DMS114 treated with DMSO at 0.1 percent for 48 hours (cell line): Measurements from ENCODE around the gene MOCS2.
"Not testable (repeated sequence)": the region's sequence is repeated elsewhere in the genome, so short reads cannot be mapped to it uniquely, and the experiment has no call there.

Experiments
- DNase-seq: peaks from one replicate; lab custom pipeline; 2025; ENCODE audit not compliant: unreplicated experiment; lab: John Stamatoyannopoulos, UW

Gene MOCS2

GRCh38 chr5:53109443-53110127 is at the start of gene MOCS2:
TSS of gene MOCS2 (minus strand) at chr5:53109757. CDS start at chr5:53107174, 2,583 bp downstream.
- peak; percentile 59 for DNase-seq

- no peak for DNase-seq
Measured at GRCh38 chr5:53151713-53152458, 42.3 kb upstream of the MOCS2 start.

- DNase-seq: no peak
Measured at GRCh38 chr5:53133020-53133419, 23.5 kb upstream of the MOCS2 start.

- no peak for DNase-seq
Measured at GRCh38 chr5:53130266-53130665, 20.7 kb upstream of the MOCS2 start.

GRCh38 chr5:53128481-53128880 is 18.9 kb upstream of the MOCS2 start:
- DNase-seq: no peak

- no peak for DNase-seq
Measured at GRCh38 chr5:53127107-53127506, 17.6 kb upstream of the MOCS2 start.

- DNase-seq: no peak
Measured at GRCh38 chr5:53126521-53126920, 17.0 kb upstream of the MOCS2 start.

- DNase-seq: no peak
Measured at GRCh38 chr5:53123702-53124101, 14.1 kb upstream of the MOCS2 start.

- no peak for DNase-seq
Measured at GRCh38 chr5:53120165-53120564, 10.6 kb upstream of the MOCS2 start.

- DNase-seq: no peak
Measured at GRCh38 chr5:53118879-53119278, 9.3 kb upstream of the MOCS2 start.

GRCh38 chr5:53116597-53116996 is 7.0 kb upstream of the MOCS2 start:
- DNase-seq: no peak

- DNase-seq: no peak
Measured at GRCh38 chr5:53114988-53115387, 5.4 kb upstream of the MOCS2 start.

- DNase-seq: no peak
Measured at GRCh38 chr5:53113947-53114346, 4.4 kb upstream of the MOCS2 start.

- DNase-seq: no peak
Measured at GRCh38 chr5:53112909-53113308, 3.4 kb upstream of the MOCS2 start.

- not testable (repeated sequence) for DNase-seq
Measured at GRCh38 chr5:53112307-53112706, 2.8 kb upstream of the MOCS2 start.

GRCh38 chr5:53111139-53111538 is 1.6 kb upstream of the MOCS2 start:
- DNase-seq: no peak

- DNase-seq: no peak
Measured at GRCh38 chr5:53110156-53110555, 599 bp upstream of the MOCS2 start.

- no peak for DNase-seq
Measured at GRCh38 chr5:53109056-53109442, 508 bp downstream of the MOCS2 start.

- no peak for DNase-seq
Measured at GRCh38 chr5:53105611-53106300, 3.8 kb downstream of the MOCS2 start.

- no peak for DNase-seq
Measured at GRCh38 chr5:53100606-53101005, 9.0 kb downstream of the MOCS2 start.

GRCh38 chr5:53099546-53099945 is 10.0 kb downstream of the MOCS2 start:
- DNase-seq: no peak

- peak; percentile 35 for DNase-seq
Measured at GRCh38 chr5:53095931-53096525, 13.5 kb downstream of the MOCS2 start.
